22Rv1 (cell line): ENCODE results near the gene MTRFR.
A peak's percentile ranks its signal among the peaks of the same experiment; 100 is the strongest.

Source experiments
- CTCF ChIP-seq: fragments of 450-650 bp; IDR thresholded peaks from 2 replicates; pipeline ENCODE4 v1.5.1; 2017; ENCODE audit warnings: mild to moderate bottlenecking
- ZFX ChIP-seq: fragments of 450-650 bp; IDR thresholded peaks from 2 replicates; pipeline ENCODE4 v1.6.1; 2017; ENCODE audit warnings: antibody characterized with exemption, borderline replicate concordance

GRCh38 chr12:123264642-123265041 lies 31.4 kb downstream of the MTRFR start:
- TF ChIP-seq CTCF: peak; percentile 18
- TF ChIP-seq ZFX: no peak
